Measurements from ENCODE around the gene ACVR2B. TPM values are rescaled to one million over a fixed set of nuclear protein-coding genes. Genes with fewer than 3 reads are reported as not detected.

The ACVR2B gene
- total and polyA plus RNA-seq, 2 of the 13 experiments (the other 11 are each of a cell fraction or from before 2014, with no cell fraction given), result 10.0 to 12.7 TPM

DNA sequence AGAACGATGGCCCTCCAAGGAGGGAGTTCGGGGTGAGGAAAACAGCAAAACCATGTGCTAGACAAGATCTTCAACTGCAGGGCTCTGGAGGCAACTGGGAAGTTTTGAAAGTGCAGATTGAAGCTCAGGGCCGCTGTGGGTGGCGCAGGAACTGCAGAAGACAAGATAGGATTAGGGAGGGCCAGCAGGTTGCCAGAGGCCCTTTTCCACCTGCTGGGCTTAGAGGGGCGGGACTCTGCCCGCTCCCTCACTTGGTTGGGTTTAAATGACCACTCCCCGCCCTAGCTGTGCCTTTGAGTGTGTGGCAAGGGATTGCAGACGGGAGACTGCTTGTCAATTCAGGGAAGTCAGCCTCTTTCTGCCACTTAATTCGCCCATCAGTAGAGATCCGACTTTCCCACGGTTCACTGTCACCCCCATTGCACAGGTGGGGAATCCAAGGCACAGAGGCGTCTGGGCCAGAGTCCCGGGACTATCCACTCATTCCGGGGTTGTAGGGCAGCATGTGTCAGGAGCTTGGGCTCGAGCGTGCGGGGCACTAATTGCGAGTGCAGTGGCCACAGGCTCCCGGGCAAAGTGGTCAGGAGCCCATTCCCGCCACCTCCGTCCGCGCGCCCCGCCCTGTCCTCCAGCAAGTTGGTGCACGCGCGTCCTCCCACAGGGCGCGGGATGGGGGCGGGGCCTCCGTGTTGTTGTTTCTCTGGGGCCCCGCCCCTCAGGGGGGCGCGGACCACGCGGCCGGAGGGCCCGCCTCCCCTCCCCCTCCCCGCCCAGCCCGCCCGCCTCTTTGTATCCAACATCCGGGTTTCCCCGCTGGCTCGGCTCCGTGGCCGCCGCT, at the start of gene ACVR2B (continued):
- peak; percentile 57; the same call in 1 of the 2 replicates for TF ChIP-seq MYC (CRISPR knock-in tag; IDR thresholded peaks at IDR 0.05; ENCODE audit: borderline replicate concordance)
- TF ChIP-seq ADNP (CRISPR knock-in tag; IDR thresholded peaks at IDR 0.05), result no peak
- TF ChIP-seq FOXK2 (IDR thresholded peaks at IDR 0.05), result peak; percentile 77
- TF ChIP-seq MXI1 (IDR thresholded peaks at IDR 0.05; ENCODE audit: borderline replicate concordance, low read depth, low read length), result peak; percentile 71; the same call in 1 of the 3 replicates
- 0 out of 2 replicates have a peak, but pooled peaks have one; percentile 36 for TF ChIP-seq IRF9 (CRISPR knock-in tag; IDR thresholded peaks at IDR 0.05; ENCODE audit: borderline replicate concordance)
- peak; percentile 71 for TF ChIP-seq MNT (IDR thresholded peaks at IDR 0.05)
- TF ChIP-seq FOXA3 (CRISPR knock-in tag; IDR thresholded peaks at IDR 0.05), result peak; percentile 23; the same call in 1 of the 2 replicates
- peak in 1 of 2 experiments; percentile 21; a peak in 1 of 4 replicates for TF ChIP-seq HMGXB4 (CRISPR knock-in tag; IDR thresholded peaks at IDR 0.05; ENCODE audit: borderline replicate concordance in 1 of 2, low read depth in 1 of 2)
- TF ChIP-seq HNRNPLL (IDR thresholded peaks at IDR 0.05; ENCODE audit: low read depth, low read length, poor library complexity, severe bottlenecking), result peak; percentile 7
- TF ChIP-seq, protein P1, sequence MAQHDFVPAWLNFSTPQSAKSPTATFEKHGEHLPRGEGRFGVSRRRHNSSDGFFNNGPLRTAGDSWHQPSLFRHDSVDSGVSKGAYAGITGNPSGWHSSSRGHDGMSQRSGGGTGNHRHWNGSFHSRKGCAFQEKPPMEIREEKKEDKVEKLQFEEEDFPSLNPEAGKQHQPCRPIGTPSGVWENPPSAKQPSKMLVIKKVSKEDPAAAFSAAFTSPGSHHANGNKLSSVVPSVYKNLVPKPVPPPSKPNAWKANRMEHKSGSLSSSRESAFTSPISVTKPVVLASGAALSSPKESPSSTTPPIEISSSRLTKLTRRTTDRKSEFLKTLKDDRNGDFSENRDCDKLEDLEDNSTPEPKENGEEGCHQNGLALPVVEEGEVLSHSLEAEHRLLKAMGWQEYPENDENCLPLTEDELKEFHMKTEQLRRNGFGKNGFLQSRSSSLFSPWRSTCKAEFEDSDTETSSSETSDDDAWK (CRISPR knock-in tag; IDR thresholded peaks at IDR 0.05), result no peak
- no peak for TF ChIP-seq PRDM15 (CRISPR knock-in tag; IDR thresholded peaks at IDR 0.05)
- TF ChIP-seq HDAC1 (CRISPR knock-in tag; IDR thresholded peaks at IDR 0.05), result peak; percentile 35; the same call in 1 of the 2 replicates
- TF ChIP-seq ZNF282 (IDR thresholded peaks at IDR 0.05; ENCODE audit: partially characterized antibody), result no peak
- TF ChIP-seq MTF2 (CRISPR knock-in tag; IDR thresholded peaks at IDR 0.05; ENCODE audit: borderline replicate concordance), result 0 out of 2 replicates have a peak, but pooled peaks have one; percentile 29
- TF ChIP-seq ZNF710 (CRISPR knock-in tag; IDR thresholded peaks at IDR 0.05; ENCODE audit: borderline replicate concordance), result no peak

All from HepG2 (cell line).